Prostate gland (tissue), 2 donors: ENCODE results near the gene PAXIP1.

Experiments
- CTCF ChIP-seq, 4 experiments: fragments of 200-600 bp in 2 of 4; fragments of 450-650 bp in 2 of 4; sonication (generic) in 2 of 4; IDR thresholded peaks; 1 replicate in 3 of 4; 2 replicates in 1 of 4; pipeline ENCODE4 v1.5.1; 2016 to 2019; ENCODE audit warnings: antibody characterized with exemption in 4 of 4, mild to moderate bottlenecking in 2 of 4, moderate library complexity in 2 of 4
- POLR2A ChIP-seq: fragments of 450-650 bp; IDR thresholded peaks from one replicate; pipeline ENCODE4 v1.6.1; 2016; ENCODE audit warnings: antibody characterized with exemption, mild to moderate bottlenecking
- POLR2AphosphoS5 ChIP-seq: sonication (generic); formaldehyde crosslinking; IDR thresholded peaks from one replicate; pipeline ENCODE4 v1.6.1; 2017; ENCODE audit warnings: antibody characterized with exemption

- TF ChIP-seq CTCF (IDR thresholded peaks at IDR 0.05) (no peak), POLR2A (no peak), POLR2AphosphoS5 (no peak)
These were observed 6.2 kb downstream of the PAXIP1 start for GRCh38 chr7:154996756-154997155.
